ENCODE measurements around the gene NEURL1B. TPM values are rescaled to one million over a fixed set of nuclear protein-coding genes. Genes with fewer than 3 reads are reported as not detected.

NEURL1B gene
- total and polyA plus RNA-seq, 10 of the 15 experiments (the other 5 are each of a cell fraction or from before 2014, with no cell fraction given) = 0.04 to 0.28 (median 0.05) TPM; not detected in 4

DNA sequence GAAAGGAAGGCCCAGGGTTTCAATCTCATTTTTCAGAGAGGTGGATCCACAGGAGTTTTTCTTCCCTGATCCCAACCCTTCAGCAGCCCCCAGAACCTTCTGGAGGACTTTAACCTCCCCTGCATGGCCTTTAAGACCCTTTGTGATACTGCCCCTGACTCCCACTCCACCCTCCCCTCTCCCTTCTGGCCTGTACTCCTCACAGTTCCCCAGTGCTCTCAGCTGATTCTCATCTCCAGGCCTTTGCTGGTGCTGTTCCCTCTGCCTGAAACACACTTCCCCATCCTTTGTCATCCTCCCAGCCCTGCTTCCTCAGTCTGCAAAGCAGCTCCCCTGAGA, 18.5 kb downstream of the NEURL1B start:
- ATAC-seq = no peak
- H3K79me2 ChIP-seq (ENCODE audit: control insufficient read depth, insufficient read depth, low read length) = no peaks in the 10 kb centered on the region
- no peak overlapping the region for H3K4me2 ChIP-seq (ENCODE audit: control insufficient read depth, insufficient read depth)
- no peak overlapping the region for H3K9ac ChIP-seq (ENCODE audit: control insufficient read depth, insufficient read depth, low read length)
- H3K27ac ChIP-seq (ENCODE audit: control insufficient read depth, insufficient read depth) = no peak overlapping the region
- no peaks in the 10 kb centered on the region for H3K36me3 ChIP-seq (ENCODE audit: control insufficient read depth in 2 of 2, insufficient read depth in 2 of 2, low read length in 1 of 2)
- peak overlapping the region; percentile 24; the same call in 1 of the 2 replicates for H2AFZ ChIP-seq (ENCODE audit: control insufficient read depth, low read depth, low read length)
- BruUV-seq (replicated peaks) = no TSS peak
- in situ Hi-C loops (cut with MboI) (no loop called here), intact Hi-C loops (cut with micrococcal nuclease; ENCODE audit: unreplicated experiment) (no loop called here)
- CTCF ChIA-PET = no interaction called here
- no peak overlapping the region for H3K4me3 ChIP-seq
- DNase-seq (ENCODE audit: low read depth, low spot score) = no peak
- POLR2A ChIA-PET = no interaction called here
- no peaks in the 10 kb centered on the region for H3K4me1 ChIP-seq (ENCODE audit: control insufficient read depth, insufficient read depth, low read length)
- SMC1A ChIA-PET (ENCODE audit: uncharacterized antibody, unreplicated experiment) = no interaction called here
- H4K20me1 ChIP-seq (ENCODE audit: control insufficient read depth, insufficient read depth) = no peaks in the 10 kb centered on the region
- no peaks in the 10 kb centered on the region; the same call in 2 of the 3 replicates for H3K9me3 ChIP-seq (replicated peaks; ENCODE audit: control insufficient read depth, insufficient read depth, low read length)
- RAD21 ChIA-PET (ENCODE audit: unreplicated experiment) = no interaction called here
- H3K27me3 ChIP-seq (replicated peaks in 1 of 2; ENCODE audit: control insufficient read depth in 2 of 2, insufficient read depth in 2 of 2, low read length in 1 of 2) = peaks cover 0 to 4% of the 10 kb centered on the region in 2 experiments; a peak in 3 of 4 replicates
- FAIRE-seq = no peak
- TF ChIP-seq IRF5 (IDR thresholded peaks at IDR 0.05; ENCODE audit: borderline replicate concordance) (no peak), CHD2 (IDR thresholded peaks at IDR 0.05; ENCODE audit: borderline replicate concordance, low read depth, low read length) (no peak), ESRRA (IDR thresholded peaks at IDR 0.05; ENCODE audit: low read length) (no peak), PAX5 (IDR thresholded peaks at IDR 0.05; ENCODE audit: borderline replicate concordance, low read depth, low read length) (no peak), RELA (IDR thresholded peaks at IDR 0.05; ENCODE audit: borderline replicate concordance, partially characterized antibody) (no peak), YY1 (IDR thresholded peaks at IDR 0.05; ENCODE audit: low read depth, low read length) (no peak), HDGF (IDR thresholded peaks at IDR 0.05) (no peak), ZBTB4 (CRISPR knock-in tag; IDR thresholded peaks at IDR 0.05) (no peak), POLR2A (IDR thresholded peaks at IDR 0.05; ENCODE audit: low read depth, low read length) (no peak), RUNX3 (IDR thresholded peaks at IDR 0.05; ENCODE audit: low read length) (no peak), FOXK2 (IDR thresholded peaks at IDR 0.05) (no peak), SREBF2 (IDR thresholded peaks at IDR 0.05; ENCODE audit: low read length) (no peak), NKRF (conservative IDR thresholded peaks at IDR 0.05) (no peak)
- TF ChIP-seq, protein P1, sequence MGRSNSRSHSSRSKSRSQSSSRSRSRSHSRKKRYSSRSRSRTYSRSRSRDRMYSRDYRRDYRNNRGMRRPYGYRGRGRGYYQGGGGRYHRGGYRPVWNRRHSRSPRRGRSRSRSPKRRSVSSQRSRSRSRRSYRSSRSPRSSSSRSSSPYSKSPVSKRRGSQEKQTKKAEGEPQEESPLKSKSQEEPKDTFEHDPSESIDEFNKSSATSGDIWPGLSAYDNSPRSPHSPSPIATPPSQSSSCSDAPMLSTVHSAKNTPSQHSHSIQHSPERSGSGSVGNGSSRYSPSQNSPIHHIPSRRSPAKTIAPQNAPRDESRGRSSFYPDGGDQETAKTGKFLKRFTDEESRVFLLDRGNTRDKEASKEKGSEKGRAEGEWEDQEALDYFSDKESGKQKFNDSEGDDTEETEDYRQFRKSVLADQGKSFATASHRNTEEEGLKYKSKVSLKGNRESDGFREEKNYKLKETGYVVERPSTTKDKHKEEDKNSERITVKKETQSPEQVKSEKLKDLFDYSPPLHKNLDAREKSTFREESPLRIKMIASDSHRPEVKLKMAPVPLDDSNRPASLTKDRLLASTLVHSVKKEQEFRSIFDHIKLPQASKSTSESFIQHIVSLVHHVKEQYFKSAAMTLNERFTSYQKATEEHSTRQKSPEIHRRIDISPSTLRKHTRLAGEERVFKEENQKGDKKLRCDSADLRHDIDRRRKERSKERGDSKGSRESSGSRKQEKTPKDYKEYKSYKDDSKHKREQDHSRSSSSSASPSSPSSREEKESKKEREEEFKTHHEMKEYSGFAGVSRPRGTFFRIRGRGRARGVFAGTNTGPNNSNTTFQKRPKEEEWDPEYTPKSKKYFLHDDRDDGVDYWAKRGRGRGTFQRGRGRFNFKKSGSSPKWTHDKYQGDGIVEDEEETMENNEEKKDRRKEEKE (IDR thresholded peaks at IDR 0.05) = no peak
- TF ChIP-seq, protein P2, sequence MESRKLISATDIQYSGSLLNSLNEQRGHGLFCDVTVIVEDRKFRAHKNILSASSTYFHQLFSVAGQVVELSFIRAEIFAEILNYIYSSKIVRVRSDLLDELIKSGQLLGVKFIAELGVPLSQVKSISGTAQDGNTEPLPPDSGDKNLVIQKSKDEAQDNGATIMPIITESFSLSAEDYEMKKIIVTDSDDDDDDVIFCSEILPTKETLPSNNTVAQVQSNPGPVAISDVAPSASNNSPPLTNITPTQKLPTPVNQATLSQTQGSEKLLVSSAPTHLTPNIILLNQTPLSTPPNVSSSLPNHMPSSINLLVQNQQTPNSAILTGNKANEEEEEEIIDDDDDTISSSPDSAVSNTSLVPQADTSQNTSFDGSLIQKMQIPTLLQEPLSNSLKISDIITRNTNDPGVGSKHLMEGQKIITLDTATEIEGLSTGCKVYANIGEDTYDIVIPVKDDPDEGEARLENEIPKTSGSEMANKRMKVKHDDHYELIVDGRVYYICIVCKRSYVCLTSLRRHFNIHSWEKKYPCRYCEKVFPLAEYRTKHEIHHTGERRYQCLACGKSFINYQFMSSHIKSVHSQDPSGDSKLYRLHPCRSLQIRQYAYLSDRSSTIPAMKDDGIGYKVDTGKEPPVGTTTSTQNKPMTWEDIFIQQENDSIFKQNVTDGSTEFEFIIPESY (IDR thresholded peaks at IDR 0.05) = no peak
